Muscle of leg (tissue), 9 donors: Measurements from ENCODE around the gene BFSP1. TPM values are rescaled to one million over a fixed set of nuclear protein-coding genes. Genes with fewer than 3 reads are reported as not detected.

ENCODE experiments used
- polyA plus RNA-seq, 8 donors: library from polyadenylated mRNA; unstranded; fragments of 120-200 nt; gene quantifications; one replicate each; pipeline versions ENCODE4 v1.2.1 to v1.2.3, GENCODE V29; 2013; ENCODE audit warnings: inconsistent platforms in 1 of 8, low replicate concordance in 1 of 8; ENCODE audit not compliant: insufficient read length in 8 of 8, insufficient read depth in 1 of 8
- total RNA-seq: library from RNA; stranded (reverse); fragments of 120-200 nt; gene quantifications from one replicate; pipeline ENCODE4 v1.2.4, GENCODE V29; 2013

Gene BFSP1
- total and polyA plus RNA-seq, 9 donors, result 2.3 to 4.3 (median 2.8) TPM

Other genes with a start within 250 kb of the BFSP1 start
- 145 TPM for gene DSTN, start 38.7 kb upstream of the BFSP1 start, total RNA-seq
- gene DSTN, start 38.7 kb upstream of the BFSP1 start, polyA plus RNA-seq, result 100 to 1,000 TPM; 223 to 256 (median 244) TPM
- gene RRBP1, start 150.9 kb upstream of the BFSP1 start, total RNA-seq, result 125 TPM
- gene RRBP1, start 150.9 kb upstream of the BFSP1 start, polyA plus RNA-seq, result 100 to 1,000 TPM in 7 of 8 donors, 10 to 100 TPM in 1; 99.5 to 178 (median 138) TPM
- not detected for gene BANF2, start 168.6 kb upstream of the BFSP1 start, total RNA-seq
- not detected for gene BANF2, start 168.6 kb upstream of the BFSP1 start, polyA plus RNA-seq